Activated naive CD8-positive, alpha-beta T cell treated with anti-CD3 and anti-CD28 coated beads for 36 hours (primary cell): ENCODE measurements around the gene NUDT3. TPM values are rescaled to one million over a fixed set of nuclear protein-coding genes. Genes with fewer than 3 reads are reported as not detected.
"Not testable (repeated sequence)": the region's sequence is repeated elsewhere in the genome, so short reads cannot be mapped to it uniquely, and the experiment has no call there.

Experiments used
- DNase-seq: peaks from one replicate; pipeline ENCODE4 v3.0.0; 2021
- H3K27ac Mint-ChIP-seq: one replicate; pipeline ENCODE4 v1.8.0; 2022; ENCODE audit warnings: mild to moderate bottlenecking, moderate library complexity, mixed read lengths
- H3K27me3 Mint-ChIP-seq: one replicate; pipeline ENCODE4 v1.8.0; 2022; ENCODE audit warnings: mild to moderate bottlenecking, mixed read lengths
- H3K36me3 Mint-ChIP-seq: one replicate; pipeline ENCODE4 v1.8.0; 2021; ENCODE audit warnings: mild to moderate bottlenecking, mixed read lengths
- H3K4me1 Mint-ChIP-seq: one replicate; pipeline ENCODE4 v1.8.0; 2021; ENCODE audit warnings: mixed read lengths
- H3K4me3 Mint-ChIP-seq: one replicate; pipeline ENCODE4 v1.8.0; 2022; ENCODE audit warnings: mild to moderate bottlenecking, moderate library complexity, mixed read lengths
- H3K9me3 Mint-ChIP-seq: one replicate; pipeline ENCODE4 v1.8.0; 2022; ENCODE audit warnings: mixed read lengths
- total RNA-seq, 2 experiments: library from RNA; stranded (reverse); gene quantifications; one replicate each; pipeline ENCODE4 v1.2.3, GENCODE V29; 2021

Gene NUDT3
- total RNA-seq, 2 experiments from 2014 or later = 18.1 to 18.3 TPM

DNA sequence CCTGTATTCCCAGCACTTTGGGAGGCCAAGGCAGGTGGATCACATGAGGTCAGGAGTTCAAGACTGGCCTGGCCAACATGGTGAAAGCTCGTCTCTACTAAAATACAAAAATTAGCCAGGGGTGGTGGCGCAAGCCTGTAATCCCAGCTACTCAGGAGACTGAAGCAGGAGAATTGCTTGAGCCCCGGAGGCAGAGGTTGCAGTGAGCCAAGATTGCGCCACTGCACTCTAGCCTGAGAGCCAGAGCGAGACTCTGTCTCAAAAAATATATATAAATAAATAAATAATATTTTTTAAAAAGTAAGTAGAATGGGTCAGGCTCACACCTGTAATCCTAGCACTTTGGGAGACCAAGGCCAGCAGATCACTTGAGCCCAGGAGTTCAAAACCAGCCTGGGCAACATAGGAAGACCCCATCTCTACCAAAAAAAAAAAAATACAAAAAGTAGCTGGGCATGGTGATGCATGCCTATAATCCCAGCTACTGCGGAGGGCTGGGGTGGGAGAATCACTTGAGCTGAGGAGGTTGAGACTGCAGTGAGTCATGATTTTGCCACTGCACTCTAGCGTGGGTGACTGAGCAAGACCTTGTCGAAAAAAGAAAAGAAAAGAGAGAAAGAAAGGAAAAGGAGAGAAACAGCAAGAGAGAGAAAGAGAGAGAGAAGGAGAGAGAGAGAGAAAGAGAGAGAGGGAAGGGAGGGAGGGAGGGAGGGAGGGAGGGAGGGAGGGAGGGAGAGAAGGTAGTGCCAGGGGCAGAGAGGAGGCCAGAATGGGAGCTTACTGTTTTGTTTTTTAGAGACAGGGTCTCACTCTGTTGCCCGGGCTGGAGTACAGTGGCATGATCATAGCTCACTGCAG, 26.5 kb downstream of the NUDT3 start:
- DNase-seq, H3K27me3 Mint-ChIP-seq, H3K27ac Mint-ChIP-seq, H3K9me3 Mint-ChIP-seq, H3K36me3 Mint-ChIP-seq, H3K4me3 Mint-ChIP-seq: not testable (repeated sequence)
- H3K4me1 Mint-ChIP-seq = peaks cover 38% of the 10 kb centered on the region

DNA sequence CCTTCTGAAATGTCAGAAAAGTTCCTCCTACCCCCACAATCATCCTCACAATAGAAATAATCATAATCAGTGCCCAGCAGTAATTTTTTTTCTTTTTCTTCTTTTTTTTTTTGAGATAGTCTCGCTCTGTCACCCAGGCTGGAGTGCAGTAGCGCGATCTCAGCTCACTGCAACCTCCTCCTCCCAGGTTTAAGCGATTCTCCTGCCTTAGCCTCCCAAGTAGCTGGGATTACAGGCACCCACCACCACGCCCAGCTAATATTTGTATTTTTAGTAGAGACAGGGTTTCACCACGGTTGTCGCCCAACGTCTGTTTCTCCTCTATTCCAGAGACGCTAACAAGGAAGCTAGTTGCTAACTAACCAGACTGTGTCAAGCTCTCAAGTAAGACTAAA, 28.8 kb downstream of the NUDT3 start:
- not testable (repeated sequence) for H3K4me3 Mint-ChIP-seq, H3K36me3 Mint-ChIP-seq, DNase-seq, H3K27ac Mint-ChIP-seq, H3K27me3 Mint-ChIP-seq, H3K9me3 Mint-ChIP-seq
- H3K4me1 Mint-ChIP-seq = peaks cover 34% of the 10 kb centered on the region

DNA sequence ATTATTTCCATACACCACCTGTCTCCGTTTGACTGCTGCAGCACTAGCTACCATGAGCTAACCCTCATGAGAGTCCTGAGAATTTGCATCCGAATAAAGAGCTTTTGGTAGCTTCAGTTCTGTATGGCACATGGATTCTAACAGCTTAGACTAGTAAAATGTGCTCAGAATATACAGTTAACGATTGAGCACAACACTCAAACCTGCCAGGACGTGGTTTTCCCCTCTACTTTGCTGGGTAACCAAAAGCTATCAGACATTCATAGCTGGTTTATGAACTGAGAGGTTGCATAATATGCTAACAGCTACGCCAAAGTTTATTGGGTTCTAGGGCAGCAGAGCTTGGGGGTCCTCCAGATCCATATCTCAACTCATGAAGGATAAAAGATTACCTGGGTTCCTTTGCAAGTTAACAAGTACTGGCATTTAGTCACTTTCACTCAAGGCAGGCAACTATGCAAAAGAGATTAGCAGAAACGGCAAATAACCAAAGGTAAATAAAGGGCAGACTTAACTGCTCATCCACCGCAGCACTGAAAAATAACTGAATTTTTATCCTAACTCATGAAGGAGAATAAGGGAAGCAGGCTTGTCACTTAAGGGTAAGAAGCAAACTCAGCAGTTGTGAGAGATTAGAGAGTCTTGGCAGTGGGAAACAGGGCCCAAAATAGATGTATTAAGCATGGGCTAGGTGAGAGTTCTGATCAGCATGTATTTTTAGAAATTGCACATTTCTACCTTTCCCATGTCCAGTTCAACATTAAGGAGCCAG, 29.4 kb downstream of the NUDT3 start:
- no peaks in the 10 kb centered on the region for H3K27me3 Mint-ChIP-seq
- H3K9me3 Mint-ChIP-seq = no peaks in the 10 kb centered on the region
- no peak for DNase-seq
- H3K27ac Mint-ChIP-seq = no peak overlapping the region
- no peak overlapping the region for H3K4me3 Mint-ChIP-seq
- peaks cover 1% of the 10 kb centered on the region for H3K36me3 Mint-ChIP-seq
- peaks cover 33% of the 10 kb centered on the region for H3K4me1 Mint-ChIP-seq

DNA sequence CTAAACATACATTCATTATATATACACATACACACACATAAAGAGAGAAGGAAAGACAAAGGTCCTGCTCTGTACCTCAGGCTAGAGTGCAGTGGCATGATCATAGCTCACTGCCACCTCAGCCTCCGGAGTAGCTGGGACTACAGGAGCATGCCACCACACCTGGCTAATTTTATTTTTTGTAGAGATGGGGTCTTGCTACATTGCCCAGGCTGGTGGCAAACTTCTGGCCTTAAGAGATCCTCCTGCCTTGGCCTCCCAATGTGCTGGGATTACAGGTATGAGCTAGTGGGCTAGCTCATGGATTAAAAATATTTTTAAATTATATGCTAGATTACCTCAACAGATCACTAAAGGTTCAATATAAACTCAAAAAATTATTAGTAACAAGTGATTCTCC, 30.3 kb downstream of the NUDT3 start:
- H3K27ac Mint-ChIP-seq = no peak overlapping the region
- H3K4me1 Mint-ChIP-seq = peaks cover 32% of the 10 kb centered on the region
- H3K27me3 Mint-ChIP-seq = no peaks in the 10 kb centered on the region
- H3K4me3 Mint-ChIP-seq = no peak overlapping the region
- no peaks in the 10 kb centered on the region for H3K9me3 Mint-ChIP-seq
- peaks cover 1% of the 10 kb centered on the region for H3K36me3 Mint-ChIP-seq
- DNase-seq = no peak

DNA sequence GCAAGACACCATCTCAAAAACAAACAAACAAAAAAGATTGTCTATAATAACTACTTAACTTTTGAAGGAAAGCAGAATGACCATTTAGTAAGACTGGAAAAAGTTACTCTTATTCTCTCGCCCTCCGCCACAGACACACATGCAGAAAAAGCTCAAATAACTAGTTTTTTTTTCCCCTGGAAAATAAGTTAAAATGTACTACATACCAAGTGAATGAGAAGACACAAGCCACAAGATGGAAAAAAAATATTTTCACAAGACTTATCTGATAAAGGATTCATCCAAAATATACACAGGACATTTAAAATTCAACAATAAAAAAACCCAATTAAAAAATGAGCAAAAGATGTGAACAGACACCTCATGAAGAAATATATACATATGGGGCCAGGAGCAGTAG, 31.9 kb downstream of the NUDT3 start:
- Mint-ChIP-seq H3K4me3 (no peak overlapping the region), H3K36me3 (peaks cover 1% of the 10 kb centered on the region), H3K9me3 (no peaks in the 10 kb centered on the region), H3K27me3 (no peaks in the 10 kb centered on the region), H3K4me1 (peaks cover 27% of the 10 kb centered on the region), H3K27ac (no peak overlapping the region)
- DNase-seq = no peak

DNA sequence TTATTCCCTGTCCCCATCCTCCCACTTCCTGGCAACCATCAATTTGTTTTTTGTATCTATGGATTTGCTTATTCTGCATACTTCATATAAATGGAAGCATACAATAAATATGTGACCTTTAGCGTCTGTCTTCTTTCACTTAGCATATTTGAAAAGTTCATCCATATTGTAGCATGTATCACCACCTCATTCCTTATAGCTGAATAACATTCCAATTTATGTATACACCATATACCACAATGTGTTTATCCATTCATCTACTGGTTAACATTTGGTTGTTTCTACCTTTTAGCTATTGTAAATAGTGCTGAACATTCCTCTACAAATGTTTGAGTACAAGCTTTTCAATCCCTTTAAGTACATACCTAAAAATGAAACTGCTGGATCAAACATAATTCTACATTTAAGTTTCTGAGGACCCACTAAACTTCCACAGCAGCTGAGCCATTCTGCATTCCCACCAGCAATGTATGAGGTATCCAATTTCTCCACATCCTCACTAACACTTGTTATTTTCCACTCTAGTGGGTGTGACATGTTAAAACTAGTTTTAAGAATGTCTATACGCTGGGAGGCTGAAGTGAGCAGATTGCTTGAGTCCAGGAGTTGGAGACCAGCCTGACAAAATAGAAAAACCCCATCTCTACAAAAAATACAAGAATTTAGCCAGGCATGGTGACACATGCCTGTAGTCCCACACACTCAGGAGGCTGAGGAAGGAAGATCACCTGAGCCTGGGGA, 32.9 kb downstream of the NUDT3 start:
- H3K4me3 Mint-ChIP-seq = no peak overlapping the region
- peaks cover 1% of the 10 kb centered on the region for H3K36me3 Mint-ChIP-seq
- H3K9me3 Mint-ChIP-seq = no peaks in the 10 kb centered on the region
- no peak overlapping the region for H3K27ac Mint-ChIP-seq
- H3K4me1 Mint-ChIP-seq = peaks cover 27% of the 10 kb centered on the region
- no peaks in the 10 kb centered on the region for H3K27me3 Mint-ChIP-seq
- no peak for DNase-seq

DNA sequence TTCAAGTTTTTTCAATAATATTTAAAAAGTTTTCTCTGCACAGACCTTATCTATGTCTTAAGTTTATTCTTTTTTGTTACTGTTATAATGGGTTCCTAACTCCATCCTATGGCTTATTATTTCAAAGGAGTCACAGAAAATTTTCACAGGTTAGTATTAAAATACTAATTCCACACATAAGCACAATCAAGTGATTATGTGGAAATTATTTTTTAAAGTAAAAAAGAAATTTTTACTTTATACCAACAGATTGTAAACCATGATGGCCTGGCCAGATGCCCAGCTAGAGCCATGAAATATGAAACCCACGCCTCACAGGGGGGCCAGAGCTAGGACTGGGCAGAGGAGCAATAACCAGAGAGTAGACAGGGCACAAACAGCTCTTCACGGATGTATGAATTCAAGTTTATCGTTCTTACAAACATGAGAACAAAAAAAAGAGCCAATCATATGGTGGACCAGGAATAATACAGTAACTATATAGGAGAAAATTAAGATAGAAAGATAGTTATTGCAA, 34.0 kb downstream of the NUDT3 start:
- H3K9me3 Mint-ChIP-seq = no peaks in the 10 kb centered on the region
- H3K27ac Mint-ChIP-seq = no peak overlapping the region
- peaks cover 24% of the 10 kb centered on the region for H3K4me1 Mint-ChIP-seq
- no peak overlapping the region for H3K4me3 Mint-ChIP-seq
- no peak for DNase-seq
- peaks cover under 1% of the 10 kb centered on the region for H3K36me3 Mint-ChIP-seq
- H3K27me3 Mint-ChIP-seq = no peaks in the 10 kb centered on the region

DNA sequence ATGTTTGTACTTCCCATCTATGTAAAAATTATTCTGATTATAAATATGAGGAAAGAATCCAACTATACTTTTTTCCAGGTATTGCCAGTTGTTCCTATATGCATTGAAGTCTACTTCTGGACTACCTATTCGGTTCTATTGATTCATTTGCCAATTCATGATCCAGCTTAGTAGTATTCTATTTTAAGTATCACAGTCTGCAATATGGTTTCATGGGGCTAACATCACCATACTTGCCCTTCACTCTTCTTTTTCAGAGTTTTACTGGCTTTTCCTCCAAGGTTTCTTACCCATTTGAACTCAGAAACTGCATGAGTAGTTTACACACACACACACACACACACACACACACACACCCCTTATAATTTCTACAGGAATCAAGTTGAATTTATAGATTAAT, 34.5 kb downstream of the NUDT3 start:
- H3K4me1 Mint-ChIP-seq = peaks cover 20% of the 10 kb centered on the region
- H3K27me3 Mint-ChIP-seq = no peaks in the 10 kb centered on the region
- no peak for DNase-seq
- no peaks in the 10 kb centered on the region for H3K36me3 Mint-ChIP-seq
- no peak overlapping the region for H3K4me3 Mint-ChIP-seq
- H3K9me3 Mint-ChIP-seq = no peaks in the 10 kb centered on the region
- H3K27ac Mint-ChIP-seq = no peak overlapping the region

DNA sequence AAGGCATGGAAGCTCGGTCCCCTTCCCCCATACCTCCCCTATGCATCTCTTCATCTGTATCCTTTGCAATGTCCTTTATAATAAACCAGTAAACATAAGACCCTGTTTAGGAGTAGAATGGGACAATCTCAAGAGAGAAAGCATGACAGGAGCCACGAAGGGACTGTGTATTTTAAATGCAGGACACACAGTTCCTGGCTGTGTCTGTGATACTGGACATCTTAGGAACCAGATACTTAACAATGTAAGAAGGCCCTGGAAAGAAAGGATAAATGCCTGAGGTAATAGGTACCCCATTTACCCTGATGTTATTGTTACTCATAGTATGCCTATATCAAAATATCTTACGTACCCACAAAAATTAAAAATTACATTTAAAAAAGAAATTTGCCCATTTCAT, 36.6 kb downstream of the NUDT3 start:
- H3K4me1 Mint-ChIP-seq = peaks cover 15% of the 10 kb centered on the region
- DNase-seq = no peak
- H3K27ac Mint-ChIP-seq = no peak overlapping the region
- no peaks in the 10 kb centered on the region for H3K27me3 Mint-ChIP-seq
- H3K4me3 Mint-ChIP-seq = no peak overlapping the region
- no peaks in the 10 kb centered on the region for H3K36me3 Mint-ChIP-seq
- no peaks in the 10 kb centered on the region for H3K9me3 Mint-ChIP-seq

DNA sequence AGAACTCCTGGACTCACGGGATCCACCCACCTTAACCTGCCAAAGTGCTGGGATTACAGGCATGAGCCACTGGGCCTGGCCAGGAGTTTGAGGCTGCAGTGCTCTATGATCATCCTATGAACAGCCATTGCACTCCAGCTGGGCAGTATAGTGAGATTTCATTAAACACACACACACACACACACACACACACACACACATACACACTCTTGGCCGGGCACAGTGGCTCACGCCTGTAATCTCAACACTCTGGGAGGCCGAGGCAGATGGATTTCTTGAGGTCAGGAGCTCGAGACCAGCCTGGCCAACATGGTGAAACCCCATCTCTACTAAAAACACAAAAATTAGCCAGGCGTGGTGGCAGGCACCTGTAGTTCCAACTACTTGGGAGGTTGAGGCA, 38.2 kb downstream of the NUDT3 start:
- H3K27ac Mint-ChIP-seq, H3K36me3 Mint-ChIP-seq, H3K9me3 Mint-ChIP-seq, DNase-seq, H3K27me3 Mint-ChIP-seq, H3K4me3 Mint-ChIP-seq: not testable (repeated sequence)
- H3K4me1 Mint-ChIP-seq = peaks cover 12% of the 10 kb centered on the region

DNA sequence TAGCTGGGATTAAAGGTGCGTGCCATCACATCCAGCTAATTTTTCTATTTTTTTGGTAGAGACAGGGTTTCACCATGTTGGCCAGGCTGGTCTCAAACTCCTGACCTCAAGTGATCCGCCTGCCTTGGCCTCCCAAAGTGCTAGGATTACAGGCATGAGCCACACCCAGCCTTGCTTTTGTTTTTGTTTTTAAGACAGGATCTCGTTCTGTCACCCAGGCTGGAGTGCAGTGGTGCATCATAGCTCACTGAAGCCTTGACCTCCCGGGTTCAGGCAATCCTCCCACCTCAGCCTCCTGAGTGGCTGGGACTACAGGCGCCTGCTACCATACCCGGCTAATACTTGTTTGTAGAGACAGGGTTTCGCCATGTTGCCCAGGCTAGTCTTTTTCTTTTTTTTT, 38.9 kb downstream of the NUDT3 start:
- DNase-seq, H3K36me3 Mint-ChIP-seq, H3K9me3 Mint-ChIP-seq, H3K27ac Mint-ChIP-seq, H3K27me3 Mint-ChIP-seq, H3K4me3 Mint-ChIP-seq: not testable (repeated sequence)
- peaks cover 14% of the 10 kb centered on the region for H3K4me1 Mint-ChIP-seq

DNA sequence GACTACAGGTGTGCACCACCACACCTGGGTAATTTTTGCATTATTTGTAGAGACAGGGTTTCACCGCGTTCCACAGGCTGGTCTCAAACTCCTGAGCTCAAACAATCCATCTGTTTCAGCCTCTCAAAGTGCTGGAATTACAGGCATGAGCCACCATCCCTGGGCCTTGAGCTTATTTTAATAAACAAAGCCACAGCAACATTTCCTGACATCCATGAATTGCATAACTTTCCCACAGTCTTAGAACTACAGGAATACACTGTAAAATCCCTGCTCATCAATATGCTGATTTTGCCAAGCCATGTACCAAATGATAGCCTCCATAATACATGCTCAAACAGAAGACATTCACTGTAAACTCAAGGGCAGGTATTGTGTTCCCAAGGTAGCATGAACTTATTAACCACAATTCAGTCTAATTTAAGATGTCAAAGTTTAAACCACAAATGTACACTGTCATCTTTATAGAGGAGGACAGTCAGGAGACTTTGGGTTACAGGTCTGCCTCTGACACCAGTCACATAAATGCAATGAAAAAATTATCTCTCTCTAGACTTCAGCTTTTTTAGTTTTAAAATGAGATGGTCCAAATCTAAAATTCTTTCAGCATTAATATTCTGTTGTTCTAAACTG, 40.0 kb downstream of the NUDT3 start:
- no peak overlapping the region for H3K4me3 Mint-ChIP-seq
- no peaks in the 10 kb centered on the region for H3K9me3 Mint-ChIP-seq
- H3K36me3 Mint-ChIP-seq = no peaks in the 10 kb centered on the region
- no peaks in the 10 kb centered on the region for H3K27me3 Mint-ChIP-seq
- H3K4me1 Mint-ChIP-seq = peaks cover 12% of the 10 kb centered on the region
- H3K27ac Mint-ChIP-seq = no peak overlapping the region
- DNase-seq = no peak

DNA sequence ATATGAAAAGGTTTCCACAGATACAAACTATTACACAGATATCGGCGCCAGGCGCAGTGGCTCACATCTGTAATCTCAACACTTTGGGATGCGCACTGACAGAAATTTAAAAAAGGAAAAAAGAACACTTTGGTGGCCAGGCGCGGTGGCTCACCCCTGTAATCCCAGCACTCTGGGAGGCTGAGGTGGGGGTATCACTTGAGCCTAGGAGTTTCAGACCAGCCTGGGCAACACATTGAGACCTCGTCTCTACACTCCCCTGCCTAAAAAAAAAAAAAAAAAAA, 41.6 kb downstream of the NUDT3 start:
- no peaks in the 10 kb centered on the region for H3K27me3 Mint-ChIP-seq
- no peak overlapping the region for H3K4me3 Mint-ChIP-seq
- no peak for DNase-seq
- no peak overlapping the region for H3K27ac Mint-ChIP-seq
- H3K4me1 Mint-ChIP-seq = peaks cover 17% of the 10 kb centered on the region
- peaks cover 1% of the 10 kb centered on the region for H3K36me3 Mint-ChIP-seq
- no peaks in the 10 kb centered on the region for H3K9me3 Mint-ChIP-seq

DNA sequence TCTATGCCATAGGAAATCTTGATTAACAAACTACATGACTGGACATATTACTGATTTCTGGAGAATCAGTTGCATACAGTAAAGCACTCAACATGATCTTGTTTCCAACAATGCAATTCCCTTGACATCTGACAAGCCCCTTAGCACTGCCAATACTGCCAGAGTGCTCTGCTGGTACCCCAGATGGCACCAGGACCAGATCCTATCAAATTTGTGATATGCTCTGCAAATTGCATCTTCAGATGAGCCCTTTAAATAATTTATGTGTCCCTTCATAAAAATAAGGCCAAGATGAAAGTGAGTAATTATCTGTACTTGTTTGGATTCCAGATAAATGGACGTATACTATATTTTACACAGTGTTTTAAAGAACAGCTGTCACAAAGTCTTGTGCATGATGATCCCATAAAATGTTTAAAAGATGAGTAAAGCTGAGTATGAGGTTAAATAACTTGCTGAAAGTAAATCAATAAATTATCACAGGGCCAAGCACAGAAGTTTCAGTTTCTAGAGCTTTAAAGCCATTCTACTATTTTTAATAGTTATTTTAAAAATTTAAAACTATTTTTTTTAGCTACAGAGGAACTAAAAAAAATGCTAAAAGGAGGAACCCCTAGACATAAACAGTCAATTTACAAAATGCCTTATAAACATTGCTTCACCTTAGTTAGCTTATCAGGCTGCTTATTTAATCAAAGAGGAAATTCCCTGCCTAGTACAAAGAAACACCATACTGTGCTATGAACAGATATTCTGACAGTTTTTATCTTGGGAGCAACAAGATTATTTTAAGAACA, 42.1 kb downstream of the NUDT3 start:
- Mint-ChIP-seq H3K27me3 (no peaks in the 10 kb centered on the region), H3K9me3 (no peaks in the 10 kb centered on the region), H3K27ac (no peak overlapping the region), H3K36me3 (peaks cover 1% of the 10 kb centered on the region), H3K4me3 (no peak overlapping the region), H3K4me1 (peaks cover 17% of the 10 kb centered on the region)
- DNase-seq = no peak
